ENCODE measurements around the gene PEX1. TPM values are rescaled to one million over a fixed set of nuclear protein-coding genes. Genes with fewer than 3 reads are reported as not detected.
"Not testable (repeated sequence)": the region's sequence is repeated elsewhere in the genome, so short reads cannot be mapped to it uniquely, and the experiment has no call there.

The PEX1 gene
- total RNA-seq, 1 experiment from 2014 or later: 4.3 TPM

GRCh38 chr7:92442720-92443119 lies 85.6 kb downstream of the PEX1 start:
- DNase-seq, H3K4me3 ChIP-seq, H3K27me3 ChIP-seq, H3K9me3 ChIP-seq, H3K36me3 ChIP-seq: not testable (repeated sequence)

- no peaks in the 10 kb centered on the region for H3K9me3 ChIP-seq
- no peaks in the 10 kb centered on the region for H3K27me3 ChIP-seq
- no peak overlapping the region for H3K4me3 ChIP-seq
- H3K36me3 ChIP-seq: no peaks in the 10 kb centered on the region
- no peak for DNase-seq
These were observed 90.3 kb downstream of the PEX1 start for GRCh38 chr7:92437956-92438491.

Other genes with a start within 250 kb of the PEX1 start
- 5.2 and 6.0 TPM in 2 replicates for gene GATAD1, start 81.0 kb downstream of the PEX1 start, total RNA-seq (2014; rRNA removed; shearing (Covaris generic); ENCODE audit: low replicate concordance)
- not detected in 2 replicates for gene ERVW-1, start 50.6 kb downstream of the PEX1 start, total RNA-seq (2014; rRNA removed; shearing (Covaris generic); ENCODE audit: low replicate concordance)
- 1.8 and 2.0 TPM in 2 replicates for gene RBM48, start 275 bp upstream of the PEX1 start, total RNA-seq (2014; rRNA removed; shearing (Covaris generic); ENCODE audit: low replicate concordance)
- gene FAM133B, start 61.9 kb upstream of the PEX1 start, total RNA-seq (2014; rRNA removed; shearing (Covaris generic); ENCODE audit: low replicate concordance): 6.6 and 7.7 TPM in 2 replicates

Data from MG63 (cell line).